ENCODE results near the gene STK26.
"Not testable (repeated sequence)": the region's sequence is repeated elsewhere in the genome, so short reads cannot be mapped to it uniquely, and the experiment has no call there.

Gene STK26

DNA sequence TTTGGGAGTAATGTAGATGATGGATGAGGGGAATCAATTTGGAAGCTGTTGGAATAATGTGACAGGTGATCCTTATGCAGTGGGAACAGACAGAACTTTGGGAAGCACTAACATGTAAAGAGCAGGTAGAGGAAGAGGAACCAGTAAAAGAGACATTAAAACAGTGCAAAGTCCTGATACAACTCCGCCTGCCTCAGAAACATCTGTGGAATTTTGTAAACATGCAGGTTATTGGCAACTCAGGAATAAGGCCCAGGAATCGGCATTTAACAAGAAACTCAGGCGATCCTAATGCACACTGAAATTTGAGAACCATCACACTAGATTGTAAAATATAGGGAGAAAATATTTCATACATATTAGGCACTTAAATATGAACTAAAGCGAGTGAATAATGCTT is 75.6 kb downstream of the STK26 start:
- not testable (repeated sequence) for DNase-seq

DNA sequence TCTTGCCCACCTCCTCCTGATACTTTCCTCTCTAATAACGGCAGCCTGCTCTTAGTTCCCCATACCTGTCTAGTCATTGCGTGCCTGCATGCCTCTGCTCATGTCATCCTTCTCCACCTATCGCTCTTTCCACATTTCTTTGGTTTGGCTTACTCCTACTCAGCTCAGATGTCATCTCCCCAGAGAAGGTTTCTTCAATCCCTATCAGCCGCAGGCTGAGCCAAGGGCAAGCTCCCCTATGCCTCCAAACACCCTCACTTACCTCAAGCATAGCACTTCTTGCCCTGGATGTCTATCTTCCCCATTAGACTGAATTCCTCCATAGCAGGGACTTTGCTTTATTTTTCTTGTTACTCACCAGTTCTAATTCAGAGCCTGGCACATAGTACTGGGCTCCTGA is 78.1 kb downstream of the STK26 start:
- DNase-seq: no peak

DNA sequence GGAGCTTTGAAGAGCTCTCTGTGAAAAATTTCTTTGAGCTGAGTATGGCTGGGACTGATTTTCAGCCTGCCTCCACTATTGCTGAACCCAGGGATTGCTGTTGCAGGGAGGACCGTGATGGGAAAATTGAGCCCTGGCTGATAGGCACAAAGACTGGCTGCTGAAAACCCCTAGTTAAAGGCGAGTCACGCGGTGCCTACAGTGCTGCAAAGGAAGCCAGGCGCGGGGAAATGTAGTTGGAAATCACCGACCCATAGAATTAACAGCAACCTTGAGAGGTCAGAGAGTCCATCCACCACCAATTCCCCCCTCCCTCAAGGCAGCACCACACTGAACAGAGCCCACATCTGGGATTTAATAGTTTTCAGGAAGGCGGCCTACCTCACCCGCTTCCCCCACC is 78.7 kb downstream of the STK26 start:
- DNase-seq: no peak

DNA sequence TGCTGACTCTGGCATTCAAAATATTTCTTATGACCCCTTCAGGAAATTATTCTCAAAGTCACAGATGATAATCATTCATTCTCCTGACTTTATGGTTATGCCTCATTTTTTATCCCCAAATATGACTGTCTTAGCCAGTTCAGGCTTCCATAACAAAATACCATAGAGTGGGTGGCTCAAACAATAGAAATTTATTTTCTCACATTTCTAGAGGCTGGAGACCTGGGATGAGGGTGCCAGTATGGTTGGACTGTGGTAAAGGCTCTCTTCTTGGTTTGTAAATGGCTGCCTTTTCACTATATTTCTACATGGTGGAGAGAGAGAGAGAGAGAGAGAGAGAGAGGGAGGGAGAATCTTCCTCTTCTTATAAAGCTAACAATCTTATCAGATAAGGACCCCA is 84.2 kb downstream of the STK26 start:
- no peak for DNase-seq

DNA sequence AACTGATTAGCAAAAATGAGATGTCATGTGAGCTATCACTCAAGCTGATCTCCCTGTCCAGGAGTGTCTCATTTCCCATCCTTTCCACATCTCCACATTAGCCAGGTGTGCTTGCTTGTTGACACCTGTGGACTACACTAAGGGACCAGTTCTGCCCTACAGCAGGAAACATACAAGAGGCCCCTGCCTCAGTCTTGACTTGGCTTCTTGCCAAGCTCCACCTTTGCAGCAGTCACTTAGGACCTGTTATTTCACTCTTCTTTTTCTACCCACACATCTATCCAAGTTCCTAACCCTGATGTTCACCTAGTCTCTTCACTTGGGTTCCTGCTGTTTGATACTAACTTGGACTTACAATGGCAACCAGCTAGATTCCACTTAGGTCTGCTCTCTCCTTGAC is 91.5 kb downstream of the STK26 start:
- no peak for DNase-seq

DNA sequence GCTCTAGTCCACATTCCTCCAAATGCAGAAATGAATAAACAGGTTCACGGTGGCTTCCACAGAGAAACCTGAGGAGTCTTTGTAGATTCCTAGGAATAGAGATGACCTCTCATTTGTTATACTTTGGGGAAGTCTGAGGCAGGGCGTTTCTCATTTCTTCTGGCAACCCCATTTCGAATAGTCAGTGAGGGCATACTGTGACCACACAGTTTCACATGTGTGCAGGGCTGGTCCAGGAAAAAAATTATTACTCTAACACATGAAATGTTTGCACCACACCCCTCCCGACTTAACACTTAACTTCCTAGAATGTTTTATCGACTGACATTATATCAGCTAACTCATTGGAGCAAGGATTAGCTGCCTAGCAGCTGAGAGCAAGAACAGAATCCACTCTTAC is 92.7 kb downstream of the STK26 start:
- no peak for DNase-seq

DNA sequence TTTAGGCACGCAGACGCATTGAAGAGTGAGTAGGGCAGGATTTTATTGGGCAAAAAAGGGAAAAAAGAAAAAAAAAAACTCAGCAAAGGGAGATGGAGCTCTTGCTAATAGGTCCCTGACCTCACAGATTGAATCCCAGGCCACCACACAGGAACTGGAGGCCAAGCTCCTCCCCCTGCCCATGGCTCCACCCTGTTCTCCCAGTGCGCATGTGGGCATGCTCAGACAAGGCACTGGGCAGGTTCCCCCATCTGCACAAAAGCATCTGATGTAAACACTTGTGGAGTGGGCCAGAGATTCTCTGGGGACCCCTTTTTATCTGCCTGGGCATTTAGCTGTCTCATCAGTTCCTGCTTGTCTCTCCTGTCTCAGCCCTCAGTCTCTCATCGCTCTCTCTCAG is 95.3 kb downstream of the STK26 start:
- DNase-seq: no peak

DNA sequence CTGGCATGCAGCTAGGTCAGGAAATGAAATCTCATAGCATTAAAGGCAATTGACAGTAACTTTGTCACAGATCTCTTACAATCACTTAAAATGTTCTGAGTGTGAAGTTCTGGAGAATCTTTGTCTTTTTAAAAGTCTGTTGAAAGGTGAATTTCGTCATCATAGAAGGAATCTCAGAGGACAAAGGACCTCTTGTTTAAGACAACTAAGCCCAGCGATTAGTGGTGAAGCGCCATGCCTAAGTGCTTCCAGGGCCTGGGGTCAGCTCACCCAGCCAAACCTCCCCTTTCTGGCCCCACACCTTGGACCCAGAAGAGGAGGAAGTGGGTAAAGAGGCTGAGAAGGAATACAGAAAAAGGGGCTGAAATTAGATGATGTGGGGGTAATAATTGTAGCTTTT is 96.2 kb downstream of the STK26 start:
- DNase-seq: no peak

DNA sequence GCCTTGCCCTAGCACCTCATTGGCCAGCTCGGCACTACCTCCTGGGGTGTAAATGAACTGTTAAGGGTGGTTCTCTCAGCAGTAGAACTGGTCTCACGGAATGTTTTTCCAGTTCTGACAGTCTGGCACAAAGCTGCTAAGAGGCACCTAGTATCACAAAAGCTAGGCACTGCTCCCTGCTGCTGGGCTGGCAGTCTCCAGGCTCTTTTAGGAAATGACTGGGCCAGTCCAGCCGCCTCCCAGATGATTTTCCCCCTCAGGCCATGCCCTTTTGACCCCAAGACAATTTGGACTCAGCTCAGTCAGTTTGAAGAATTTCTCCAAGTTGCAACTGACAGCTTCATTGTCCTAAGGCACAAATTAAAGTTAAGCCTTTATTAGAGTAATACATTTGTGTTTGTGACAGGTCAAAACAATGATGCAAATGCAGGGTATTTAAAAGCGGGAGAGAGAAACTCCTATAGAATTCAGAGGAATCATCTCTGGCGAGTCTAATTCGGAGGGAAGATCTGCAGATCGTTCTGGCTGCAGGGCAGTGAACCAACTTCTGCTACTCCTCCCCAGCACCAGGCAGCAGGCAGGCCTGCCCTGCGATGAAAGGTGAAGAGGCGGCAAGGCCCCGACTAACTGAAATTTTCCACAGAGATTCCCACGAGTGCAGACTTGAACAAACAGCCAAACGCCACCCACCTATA is 96.9 kb downstream of the STK26 start:
- DNase-seq: no peak

DNA sequence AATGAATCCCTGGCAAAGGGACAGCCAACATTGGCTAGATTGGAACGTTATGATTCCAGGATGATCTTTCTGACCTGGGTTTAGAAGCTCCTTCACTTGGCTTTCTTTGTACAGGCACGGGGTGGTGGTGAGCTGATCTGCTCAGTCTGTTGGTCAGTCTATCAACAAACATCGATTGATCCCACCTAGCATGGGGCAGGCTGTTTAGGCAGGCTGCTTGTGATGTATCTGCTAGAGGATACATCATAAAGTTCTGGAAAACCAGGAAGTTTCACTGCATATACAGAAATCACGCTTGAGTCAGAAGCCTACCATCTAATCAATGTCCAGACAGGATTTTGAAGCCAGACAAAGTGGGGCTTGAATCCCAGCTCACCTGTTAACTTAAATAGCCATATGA is 97.8 kb downstream of the STK26 start:
- no peak for DNase-seq

All from suppressor macrophage (primary cell).